Measurements from ENCODE around the gene SLBP. TPM values are rescaled to one million over a fixed set of nuclear protein-coding genes. Genes with fewer than 3 reads are reported as not detected.

SLBP gene
- total RNA-seq, 1 experiment from 2014 or later, result 92.3 TPM

- no peak overlapping the region for H3K4me3 ChIP-seq
- peaks cover 22% of the 10 kb centered on the region for H3K4me1 ChIP-seq (replicated peaks)
- H3K9me3 ChIP-seq (replicated peaks), result no peaks in the 10 kb centered on the region
- peaks cover 83% of the 10 kb centered on the region for H3K36me3 ChIP-seq
- DNase-seq (ENCODE audit: low read depth in 1 of 2, low spot score in 2 of 2), result peak; percentile 40 to 58
- H3K27ac ChIP-seq, result no peak overlapping the region
- no peaks in the 10 kb centered on the region for H3K27me3 ChIP-seq (replicated peaks)
Measured at GRCh38 chr4:1727117-1728031, 15.3 kb upstream of the SLBP start.

GRCh38 chr4:1726146-1726934 is 14.2 kb upstream of the SLBP start:
- Histone ChIP-seq H3K9me3 (replicated peaks) (no peaks in the 10 kb centered on the region), H3K4me3 (no peak overlapping the region), H3K27me3 (replicated peaks) (no peaks in the 10 kb centered on the region), H3K27ac (no peak overlapping the region), H3K4me1 (replicated peaks) (peaks cover 22% of the 10 kb centered on the region), H3K36me3 (peaks cover 83% of the 10 kb centered on the region)
- peak; percentile 54 to 76 for DNase-seq (ENCODE audit: low read depth in 1 of 2, low spot score in 2 of 2)

GRCh38 chr4:1725521-1725920 is 13.4 kb upstream of the SLBP start:
- Histone ChIP-seq H3K27me3 (replicated peaks) (no peaks in the 10 kb centered on the region), H3K4me3 (no peak overlapping the region), H3K27ac (no peak overlapping the region), H3K4me1 (replicated peaks) (peaks cover 22% of the 10 kb centered on the region), H3K9me3 (replicated peaks) (no peaks in the 10 kb centered on the region), H3K36me3 (peaks cover 77% of the 10 kb centered on the region)
- DNase-seq (ENCODE audit: low read depth in 1 of 2, low spot score in 2 of 2), result no peak

GRCh38 chr4:1723131-1723801 is 11.1 kb upstream of the SLBP start:
- DNase-seq (ENCODE audit: low read depth in 1 of 2, low spot score in 2 of 2), result no peak
- Histone ChIP-seq H3K4me1 (replicated peaks) (peaks cover 32% of the 10 kb centered on the region), H3K27ac (no peak overlapping the region), H3K9me3 (replicated peaks) (no peaks in the 10 kb centered on the region), H3K36me3 (peaks cover 56% of the 10 kb centered on the region), H3K27me3 (replicated peaks) (no peaks in the 10 kb centered on the region), H3K4me3 (no peak overlapping the region)

- Histone ChIP-seq H3K27me3 (replicated peaks) (no peaks in the 10 kb centered on the region), H3K36me3 (peaks cover 50% of the 10 kb centered on the region), H3K27ac (no peak overlapping the region), H3K9me3 (replicated peaks) (no peaks in the 10 kb centered on the region), H3K4me3 (peak overlapping the region; percentile 68), H3K4me1 (replicated peaks) (peaks cover 29% of the 10 kb centered on the region)
- no peak for DNase-seq (ENCODE audit: low read depth in 1 of 2, low spot score in 2 of 2)
Measured at GRCh38 chr4:1722551-1723118, 10.5 kb upstream of the SLBP start.

GRCh38 chr4:1721666-1722550 is 9.8 kb upstream of the SLBP start:
- H3K4me1 ChIP-seq (replicated peaks), result peaks cover 22% of the 10 kb centered on the region
- peak overlapping the region; percentile 76 for H3K27ac ChIP-seq
- H3K27me3 ChIP-seq (replicated peaks), result no peaks in the 10 kb centered on the region
- H3K36me3 ChIP-seq, result peaks cover 49% of the 10 kb centered on the region
- peak overlapping the region; percentile 68 for H3K4me3 ChIP-seq
- H3K9me3 ChIP-seq (replicated peaks), result no peaks in the 10 kb centered on the region
- no peak for DNase-seq (ENCODE audit: low read depth in 1 of 2, low spot score in 2 of 2)

GRCh38 chr4:1721003-1721665 is 9.0 kb upstream of the SLBP start, which contains the start of the genes TACC3 and TMEM129:
TSS of gene TACC3 (plus strand) at chr4:1721521. CDS start at chr4:1723422, 1,901 bp downstream.
TSS of gene TMEM129 (minus strand) at chr4:1721323. CDS start at chr4:1720837, 486 bp downstream.
- peak; percentile 67 to 81 for DNase-seq (ENCODE audit: low read depth in 1 of 2, low spot score in 2 of 2)
- Histone ChIP-seq H3K9me3 (replicated peaks) (no peaks in the 10 kb centered on the region), H3K27ac (peak within 1 kb of the TSS; percentile 76), H3K4me3 (peak within 1 kb of the TSS; percentile 68), H3K27me3 (replicated peaks) (no peaks in the 10 kb centered on the region), H3K4me1 (replicated peaks) (peaks cover 18% of the 10 kb centered on the region), H3K36me3 (peaks cover 46% of the 10 kb centered on the region)

- peak in 1 of 2 experiments; percentile 36 for DNase-seq (ENCODE audit: low read depth in 1 of 2, low spot score in 2 of 2)
- Histone ChIP-seq H3K27me3 (replicated peaks) (no peaks in the 10 kb centered on the region), H3K9me3 (replicated peaks) (no peaks in the 10 kb centered on the region), H3K4me1 (replicated peaks) (peaks cover 18% of the 10 kb centered on the region), H3K36me3 (peaks cover 38% of the 10 kb centered on the region), H3K27ac (peak overlapping the region; percentile 32; the same call in 1 of the 2 replicates), H3K4me3 (peak overlapping the region; percentile 68)
Measured at GRCh38 chr4:1720163-1720983, 8.3 kb upstream of the SLBP start.

- Histone ChIP-seq H3K36me3 (peaks cover 23% of the 10 kb centered on the region), H3K27ac (no peak overlapping the region)
Measured at GRCh38 chr4:1718095-1718850, 6.2 kb upstream of the SLBP start.

GRCh38 chr4:1717129-1718094 is 5.3 kb upstream of the SLBP start:
- H3K36me3 ChIP-seq, result peaks cover 19% of the 10 kb centered on the region
- no peaks in the 10 kb centered on the region for H3K9me3 ChIP-seq (replicated peaks)
- peaks cover 16% of the 10 kb centered on the region for H3K4me1 ChIP-seq (replicated peaks)
- DNase-seq (ENCODE audit: low read depth in 1 of 2, low spot score in 2 of 2), result no peak
- no peak overlapping the region for H3K27ac ChIP-seq
- H3K4me3 ChIP-seq, result no peak overlapping the region
- H3K27me3 ChIP-seq (replicated peaks), result no peaks in the 10 kb centered on the region

More at GRCh38 chr4:1718095-1718850, 6.2 kb upstream of the SLBP start:
- DNase-seq (ENCODE audit: low read depth in 1 of 2, low spot score in 2 of 2), result no peak
- no peaks in the 10 kb centered on the region for H3K27me3 ChIP-seq (replicated peaks)
- H3K4me1 ChIP-seq (replicated peaks), result peaks cover 20% of the 10 kb centered on the region
- no peaks in the 10 kb centered on the region for H3K9me3 ChIP-seq (replicated peaks)
- no peak overlapping the region for H3K4me3 ChIP-seq

All from SJSA1 (cell line).